NB4 (cell line): ENCODE measurements around the gene GLS.

Experiments
- POLR2A ChIP-seq: IDR thresholded peaks from 2 replicates; pipeline ENCODE4 v1.6.1; 2011; ENCODE audit warnings: mild to moderate bottlenecking; ENCODE audit not compliant: insufficient read length; ENCODE audit errors: extremely low read depth
- TF ChIP-seq, protein P1 (sequence below): IDR thresholded peaks from one replicate; pipeline ENCODE4 v1.5.1; 2012; ENCODE audit warnings: low read depth, low read length
- TF ChIP-seq, protein P2 (sequence below): IDR thresholded peaks from 2 replicates; pipeline ENCODE4 v1.6.1; 2011; ENCODE audit warnings: low read depth, low read length

DNA sequence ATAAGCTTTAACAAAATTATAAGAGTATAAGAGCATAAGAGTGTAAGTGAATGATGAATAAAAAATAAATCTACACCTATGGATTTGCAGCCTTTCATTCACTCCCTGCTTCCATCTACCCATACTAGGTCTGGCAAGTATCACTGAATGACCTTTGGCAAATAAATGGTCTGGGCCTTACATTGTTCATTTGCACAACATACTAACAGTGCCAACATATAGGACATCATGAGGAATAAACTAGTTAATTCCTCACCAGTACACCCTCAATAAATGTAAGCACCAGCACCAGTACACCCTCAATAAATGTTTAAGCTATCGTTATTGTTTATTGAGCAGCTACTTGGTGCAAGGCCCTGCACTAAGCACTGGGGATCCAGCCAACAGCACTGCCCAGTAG lies 106.5 kb downstream of the GLS start:
- TF ChIP-seq, protein P1, sequence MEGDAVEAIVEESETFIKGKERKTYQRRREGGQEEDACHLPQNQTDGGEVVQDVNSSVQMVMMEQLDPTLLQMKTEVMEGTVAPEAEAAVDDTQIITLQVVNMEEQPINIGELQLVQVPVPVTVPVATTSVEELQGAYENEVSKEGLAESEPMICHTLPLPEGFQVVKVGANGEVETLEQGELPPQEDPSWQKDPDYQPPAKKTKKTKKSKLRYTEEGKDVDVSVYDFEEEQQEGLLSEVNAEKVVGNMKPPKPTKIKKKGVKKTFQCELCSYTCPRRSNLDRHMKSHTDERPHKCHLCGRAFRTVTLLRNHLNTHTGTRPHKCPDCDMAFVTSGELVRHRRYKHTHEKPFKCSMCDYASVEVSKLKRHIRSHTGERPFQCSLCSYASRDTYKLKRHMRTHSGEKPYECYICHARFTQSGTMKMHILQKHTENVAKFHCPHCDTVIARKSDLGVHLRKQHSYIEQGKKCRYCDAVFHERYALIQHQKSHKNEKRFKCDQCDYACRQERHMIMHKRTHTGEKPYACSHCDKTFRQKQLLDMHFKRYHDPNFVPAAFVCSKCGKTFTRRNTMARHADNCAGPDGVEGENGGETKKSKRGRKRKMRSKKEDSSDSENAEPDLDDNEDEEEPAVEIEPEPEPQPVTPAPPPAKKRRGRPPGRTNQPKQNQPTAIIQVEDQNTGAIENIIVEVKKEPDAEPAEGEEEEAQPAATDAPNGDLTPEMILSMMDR: no peak
- no peak for TF ChIP-seq POLR2A
- TF ChIP-seq, protein P2, sequence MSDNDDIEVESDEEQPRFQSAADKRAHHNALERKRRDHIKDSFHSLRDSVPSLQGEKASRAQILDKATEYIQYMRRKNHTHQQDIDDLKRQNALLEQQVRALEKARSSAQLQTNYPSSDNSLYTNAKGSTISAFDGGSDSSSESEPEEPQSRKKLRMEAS: no peak
